GM23248 (cell line): ENCODE data around the gene JPH2.

Experiments used
- EZH2 ChIP-seq: fragments of 200-600 bp; sonication (generic); IDR thresholded peaks from 2 replicates; pipeline ENCODE4 v1.6.1; 2018; ENCODE audit warnings: antibody characterized with exemption, mild to moderate bottlenecking; ENCODE audit not compliant: insufficient read depth, poor library complexity, severe bottlenecking
- EZH2phosphoT487 ChIP-seq: fragments of 200-600 bp; sonication (generic); IDR thresholded peaks from 2 replicates; pipeline ENCODE4 v1.6.1; 2018; ENCODE audit warnings: antibody characterized with exemption, moderate library complexity, mild to moderate bottlenecking, low read depth; ENCODE audit not compliant: insufficient read depth

DNA sequence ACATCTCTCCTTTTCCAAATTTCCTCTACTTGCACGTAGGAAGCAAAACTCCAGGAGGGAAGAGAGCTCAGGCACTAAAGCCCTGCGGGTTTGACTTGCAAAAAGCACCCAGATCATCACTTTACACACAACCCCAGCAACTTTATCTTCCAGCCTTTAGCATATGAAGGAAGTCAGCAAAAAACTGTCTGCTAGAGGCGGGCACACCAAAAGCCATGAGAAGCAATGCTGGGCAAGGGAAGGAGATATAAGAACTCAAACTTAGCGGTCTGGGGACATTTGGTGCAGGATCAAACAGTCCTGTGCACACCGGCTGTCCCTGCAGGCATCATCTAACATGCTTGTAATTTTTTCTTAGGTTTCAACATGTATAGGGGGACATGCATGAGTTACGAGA, 113.3 kb downstream of the JPH2 start:
- TF ChIP-seq EZH2, result no peak
- no peak for TF ChIP-seq EZH2phosphoT487
